CD4-positive, alpha-beta T cell treated with Interferon gamma for 1 hour (primary cell): Measurements from ENCODE around the gene PSME3.

ENCODE experiments used
- DNase-seq: peaks from one replicate; pipeline ENCODE4 v3.0.0-alpha.2; 2020

Gene PSME3, protein sequence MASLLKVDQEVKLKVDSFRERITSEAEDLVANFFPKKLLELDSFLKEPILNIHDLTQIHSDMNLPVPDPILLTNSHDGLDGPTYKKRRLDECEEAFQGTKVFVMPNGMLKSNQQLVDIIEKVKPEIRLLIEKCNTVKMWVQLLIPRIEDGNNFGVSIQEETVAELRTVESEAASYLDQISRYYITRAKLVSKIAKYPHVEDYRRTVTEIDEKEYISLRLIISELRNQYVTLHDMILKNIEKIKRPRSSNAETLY

DNA sequence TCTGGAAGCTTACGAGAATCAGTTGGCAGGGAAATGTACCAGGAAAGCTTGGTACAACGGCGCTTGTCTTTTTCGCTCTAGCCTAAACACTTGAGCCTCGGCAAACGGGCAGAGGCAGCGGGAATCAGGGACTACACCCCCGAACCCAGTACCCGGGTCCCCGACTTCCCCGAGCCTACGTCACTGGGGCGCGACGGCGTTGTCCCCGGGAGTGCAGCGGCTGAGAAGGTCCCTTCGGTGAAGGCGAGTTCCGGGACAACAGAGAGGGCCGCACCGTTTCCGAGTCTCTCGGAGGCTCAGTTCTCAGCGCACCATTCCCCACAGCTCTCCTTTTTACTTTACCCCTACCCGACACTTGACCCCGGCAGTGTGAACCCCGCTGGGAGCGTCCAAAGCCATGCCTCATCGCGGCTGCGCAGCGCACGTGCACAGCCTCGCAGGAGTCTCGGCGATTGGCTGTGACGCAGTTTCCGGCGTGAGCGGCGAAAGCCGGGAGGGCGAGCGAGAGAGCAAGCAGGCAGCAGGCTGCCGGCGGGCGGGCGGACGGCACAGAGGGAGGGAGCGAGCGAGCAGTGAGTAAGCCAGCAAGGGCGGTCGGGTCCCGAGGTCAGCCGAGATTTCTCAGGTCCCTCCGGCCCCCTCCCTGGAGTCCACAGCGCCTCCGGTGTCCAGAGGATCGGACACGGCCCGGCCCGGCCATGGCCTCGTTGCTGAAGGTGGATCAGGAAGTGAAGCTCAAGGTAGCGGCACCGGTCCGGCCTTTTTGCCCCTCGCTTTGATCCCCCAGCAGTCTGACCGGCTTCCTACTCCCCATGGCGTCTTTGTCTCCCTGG, at the start of gene PSME3:
Gene PSME3 (plus strand): TSS at position 464 of the 833 bp plus-strand sequence. CDS start 235 bp downstream, at position 699.
- DNase-seq: peak; percentile 88

DNA sequence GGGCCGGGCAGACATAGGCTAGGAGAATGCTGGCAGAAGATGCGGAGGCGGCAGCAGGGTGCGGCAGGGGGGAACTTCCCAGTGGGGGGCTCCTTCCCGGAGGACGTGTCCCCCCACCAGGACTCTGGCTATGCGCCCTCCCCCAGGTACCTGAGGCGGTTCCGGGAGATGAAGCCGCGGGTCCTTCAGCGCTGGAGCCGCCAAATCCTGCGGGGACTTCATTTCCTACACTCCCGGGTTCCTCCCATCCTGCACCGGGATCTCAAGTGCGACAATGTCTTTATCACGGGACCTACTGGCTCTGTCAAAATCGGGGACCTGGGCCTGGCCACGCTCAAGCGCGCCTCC, 49.4 kb upstream of the PSME3 start:
- no peak for DNase-seq

DNA sequence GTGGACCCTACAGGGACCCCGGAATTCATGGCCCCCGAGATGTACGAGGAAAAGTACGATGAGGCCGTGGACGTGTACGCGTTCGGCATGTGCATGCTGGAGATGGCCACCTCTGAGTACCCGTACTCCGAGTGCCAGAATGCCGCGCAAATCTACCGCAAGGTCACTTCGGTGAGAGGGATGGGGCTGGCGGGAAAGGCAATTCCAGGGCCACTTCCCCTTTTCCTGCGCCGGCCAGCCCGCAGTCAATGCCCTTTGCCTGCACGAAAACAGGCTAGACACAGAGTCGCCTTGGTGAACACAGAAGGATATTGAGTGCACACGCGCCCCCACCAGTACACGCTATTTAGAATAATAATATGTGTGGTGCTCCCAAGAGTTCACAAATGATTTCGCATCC, 48.8 kb upstream of the PSME3 start:
- DNase-seq: no peak

DNA sequence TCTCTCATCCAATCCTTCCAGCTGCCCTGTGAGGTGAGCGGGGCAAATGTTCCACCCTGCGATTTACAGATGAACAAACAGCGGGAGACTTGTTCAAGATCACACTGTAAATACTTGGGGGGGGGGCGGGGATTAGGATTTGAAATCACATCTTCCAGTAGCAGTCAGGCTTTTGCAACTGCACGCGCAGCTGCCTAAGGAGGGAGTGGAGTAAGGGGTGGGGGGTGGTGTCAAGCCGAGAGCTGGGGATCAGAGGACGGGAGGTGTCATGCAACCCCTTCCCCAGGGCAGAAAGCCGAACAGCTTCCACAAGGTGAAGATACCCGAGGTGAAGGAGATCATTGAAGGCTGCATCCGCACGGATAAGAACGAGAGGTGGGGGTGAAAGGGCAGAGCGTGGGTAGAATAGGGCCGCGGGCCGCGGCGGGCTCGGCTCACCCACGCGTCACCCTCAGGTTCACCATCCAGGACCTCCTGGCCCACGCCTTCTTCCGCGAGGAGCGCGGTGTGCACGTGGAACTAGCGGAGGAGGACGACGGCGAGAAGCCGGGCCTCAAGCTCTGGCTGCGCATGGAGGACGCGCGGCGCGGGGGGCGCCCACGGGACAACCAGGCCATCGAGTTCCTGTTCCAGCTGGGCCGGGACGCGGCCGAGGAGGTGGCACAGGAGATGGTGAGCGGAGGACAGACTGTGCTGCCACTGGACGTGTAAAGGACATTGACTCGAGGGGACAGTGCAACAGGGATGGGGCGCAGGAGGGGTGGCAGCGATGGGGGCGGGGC, 48.2 kb upstream of the PSME3 start:
- DNase-seq: no peak

DNA sequence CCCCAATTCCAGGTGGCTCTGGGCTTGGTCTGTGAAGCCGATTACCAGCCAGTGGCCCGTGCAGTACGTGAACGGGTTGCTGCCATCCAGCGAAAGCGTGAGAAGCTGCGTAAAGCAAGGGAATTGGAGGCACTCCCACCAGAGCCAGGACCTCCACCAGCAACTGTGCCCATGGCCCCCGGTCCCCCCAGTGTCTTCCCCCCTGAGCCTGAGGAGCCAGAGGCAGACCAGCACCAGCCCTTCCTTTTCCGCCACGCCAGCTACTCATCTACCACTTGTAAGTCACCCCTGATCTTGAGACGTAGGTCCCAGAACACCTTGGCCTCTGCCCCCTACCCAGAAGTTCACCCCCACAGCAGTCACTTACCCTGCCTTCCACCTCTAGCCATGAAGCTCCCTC, 45.9 kb upstream of the PSME3 start:
- no peak for DNase-seq

DNA sequence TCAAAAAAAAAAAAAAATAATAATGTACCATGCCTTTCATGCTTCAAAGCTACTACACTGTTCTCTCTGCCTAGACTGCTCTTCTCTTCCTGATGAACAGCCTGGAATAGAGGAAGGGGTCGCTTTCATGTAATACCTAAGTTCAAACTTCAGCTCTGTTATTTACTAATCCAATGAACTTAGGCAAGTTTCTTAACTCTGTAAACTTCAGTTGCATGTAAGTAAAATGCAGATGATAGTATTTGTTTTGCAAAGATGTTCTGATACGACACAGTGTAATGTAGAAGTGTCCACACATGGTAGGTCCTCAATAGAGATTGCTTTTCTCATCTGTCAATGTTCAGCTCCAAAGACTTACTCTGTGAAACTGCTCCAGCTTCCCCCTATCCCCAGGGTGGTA, 41.2 kb upstream of the PSME3 start:
- DNase-seq: no peak

DNA sequence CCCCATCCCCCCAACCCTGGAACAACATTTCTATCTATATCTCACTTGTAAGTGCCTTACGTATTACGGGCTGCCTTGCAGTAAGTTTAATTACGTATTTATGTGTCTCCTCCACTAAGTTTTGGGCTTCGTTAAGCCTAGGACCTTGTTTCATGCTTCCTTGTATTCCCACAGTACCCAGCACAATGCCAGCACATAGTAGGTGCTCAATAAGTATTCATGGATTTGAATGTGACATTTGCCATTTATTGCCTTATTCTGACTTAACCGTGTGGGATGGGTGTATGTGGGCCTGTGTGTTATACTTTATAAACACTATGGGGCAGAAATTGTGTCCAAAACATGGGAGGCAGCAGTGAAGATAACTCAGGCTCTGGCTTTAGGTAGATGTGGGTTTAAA, 40.7 kb upstream of the PSME3 start:
- DNase-seq: no peak

DNA sequence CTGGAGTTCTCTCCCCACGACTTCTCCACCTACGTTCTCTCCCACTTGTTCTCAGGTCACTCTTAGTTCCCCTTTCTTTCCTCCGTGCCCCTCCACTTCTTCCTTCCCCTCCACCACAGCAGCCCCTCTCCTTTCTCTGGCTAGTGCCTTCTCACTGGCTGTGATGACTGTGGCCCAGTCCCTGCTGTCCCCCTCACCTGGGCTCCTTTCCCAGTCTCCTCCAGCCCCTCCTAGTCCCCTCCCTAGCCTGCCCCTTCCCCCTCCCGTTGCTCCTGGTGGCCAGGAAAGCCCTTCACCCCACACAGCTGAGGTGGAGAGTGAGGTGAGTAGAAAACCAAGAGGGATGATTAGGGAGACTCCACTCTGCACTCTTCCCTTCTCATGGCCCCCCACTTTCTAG, 38.1 kb upstream of the PSME3 start:
- DNase-seq: no peak

DNA sequence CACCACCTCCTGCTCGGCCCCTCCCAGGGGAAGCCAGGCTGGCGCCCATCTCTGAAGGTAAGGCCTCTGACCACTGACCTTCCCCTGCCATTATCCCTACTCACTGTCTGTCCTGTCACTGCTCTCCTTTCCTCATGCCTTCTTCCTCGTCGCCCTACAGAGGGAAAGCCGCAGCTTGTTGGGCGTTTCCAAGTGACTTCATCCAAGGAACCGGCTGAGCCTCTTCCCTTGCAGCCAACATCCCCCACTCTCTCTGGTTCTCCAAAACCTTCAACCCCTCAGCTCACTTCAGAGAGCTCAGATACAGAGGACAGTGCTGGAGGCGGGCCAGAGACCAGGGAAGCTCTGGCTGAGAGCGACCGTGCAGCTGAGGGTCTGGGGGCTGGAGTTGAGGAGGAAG, 37.7 kb upstream of the PSME3 start:
- no peak for DNase-seq

DNA sequence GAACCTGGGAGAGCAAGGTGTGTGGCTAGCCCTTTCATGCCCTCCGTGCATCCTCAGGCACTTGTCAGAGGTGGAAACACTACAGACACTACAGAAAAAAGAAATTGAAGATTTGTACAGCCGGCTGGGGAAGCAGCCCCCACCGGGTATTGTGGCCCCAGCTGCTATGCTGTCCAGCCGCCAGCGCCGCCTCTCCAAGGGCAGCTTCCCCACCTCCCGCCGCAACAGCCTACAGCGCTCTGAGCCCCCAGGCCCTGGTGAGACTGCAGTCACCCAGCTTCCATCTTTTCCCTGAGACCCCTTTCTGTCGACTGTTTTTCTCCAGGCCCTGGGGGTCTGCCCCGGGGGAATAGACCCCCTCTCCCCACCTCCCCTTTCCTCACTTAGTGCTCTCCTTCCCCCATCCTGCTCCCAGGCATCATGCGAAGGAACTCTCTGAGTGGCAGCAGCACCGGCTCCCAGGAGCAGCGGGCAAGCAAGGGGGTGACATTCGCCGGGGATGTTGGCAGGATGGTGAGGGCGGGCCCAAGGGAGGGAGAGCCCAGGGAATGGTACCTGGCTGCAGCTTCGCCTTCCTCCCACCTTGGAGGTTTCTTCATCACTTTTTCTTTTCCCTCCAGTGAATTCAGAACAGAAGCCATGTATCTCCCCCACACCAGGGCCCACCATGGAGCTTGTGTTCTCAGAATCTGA, 37.0 kb upstream of the PSME3 start:
- no peak for DNase-seq

DNA sequence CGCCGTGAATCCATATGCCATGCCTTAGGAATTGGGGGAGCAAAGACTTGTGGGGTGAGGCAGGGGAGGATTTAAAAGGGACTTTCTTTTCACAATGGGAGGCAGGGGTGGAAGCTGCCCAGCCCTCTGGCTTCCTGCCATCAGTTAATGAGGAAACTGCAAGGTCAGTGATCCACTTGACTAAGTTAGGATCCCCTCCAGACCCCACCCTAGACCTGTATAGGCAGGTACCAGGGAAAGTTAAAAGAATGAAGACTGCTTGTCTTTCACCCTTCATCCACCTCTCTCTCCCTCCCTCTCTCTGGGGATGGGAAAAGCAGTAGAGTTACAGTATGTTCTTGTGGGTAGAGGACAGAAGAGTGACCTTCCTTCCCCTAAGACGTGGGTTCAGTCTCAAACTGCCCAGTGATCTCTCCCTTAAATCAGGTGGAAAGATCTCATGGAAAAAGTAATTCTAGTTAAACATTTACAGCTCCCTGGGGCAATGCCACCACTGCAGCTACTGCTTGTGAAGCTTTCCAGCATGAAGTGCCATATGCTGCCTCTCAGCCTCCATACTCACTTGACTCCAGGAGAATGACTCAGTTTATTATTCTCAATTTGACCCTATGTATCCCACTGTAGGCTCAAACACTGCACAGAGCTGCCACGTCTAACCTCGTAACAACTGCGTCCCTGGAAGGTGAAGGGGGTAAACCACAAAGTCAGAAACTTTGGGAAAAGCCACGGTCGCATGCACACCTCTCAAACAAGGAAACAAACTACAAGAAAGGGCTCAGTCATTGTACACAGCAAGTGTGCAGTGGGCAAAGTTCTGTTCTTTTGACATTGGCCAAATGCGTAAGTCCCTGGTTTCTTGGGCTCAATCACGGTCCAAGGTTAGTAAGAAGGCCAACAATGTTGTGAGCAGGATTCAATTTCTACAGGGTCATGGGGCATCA, 35.9 kb upstream of the PSME3 start:
- DNase-seq: no peak

DNA sequence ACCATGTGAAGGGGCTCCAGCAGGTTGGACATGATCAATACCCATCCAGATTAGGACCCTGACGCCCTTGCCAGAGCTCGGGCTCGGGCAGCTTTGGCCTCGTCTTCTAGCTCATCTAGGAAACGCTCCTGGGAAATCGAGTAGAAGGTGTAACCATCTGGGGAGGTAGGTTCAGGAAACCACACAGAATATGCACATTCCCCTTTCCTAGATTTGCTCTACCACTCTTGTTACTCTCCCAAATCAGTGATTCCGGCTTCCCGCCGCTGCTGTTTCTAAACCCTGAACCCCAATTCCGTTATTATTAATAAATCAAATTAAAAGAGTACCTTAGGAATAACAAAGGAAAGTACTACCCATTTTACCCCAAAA, 35.2 kb upstream of the PSME3 start:
- DNase-seq: no peak

DNA sequence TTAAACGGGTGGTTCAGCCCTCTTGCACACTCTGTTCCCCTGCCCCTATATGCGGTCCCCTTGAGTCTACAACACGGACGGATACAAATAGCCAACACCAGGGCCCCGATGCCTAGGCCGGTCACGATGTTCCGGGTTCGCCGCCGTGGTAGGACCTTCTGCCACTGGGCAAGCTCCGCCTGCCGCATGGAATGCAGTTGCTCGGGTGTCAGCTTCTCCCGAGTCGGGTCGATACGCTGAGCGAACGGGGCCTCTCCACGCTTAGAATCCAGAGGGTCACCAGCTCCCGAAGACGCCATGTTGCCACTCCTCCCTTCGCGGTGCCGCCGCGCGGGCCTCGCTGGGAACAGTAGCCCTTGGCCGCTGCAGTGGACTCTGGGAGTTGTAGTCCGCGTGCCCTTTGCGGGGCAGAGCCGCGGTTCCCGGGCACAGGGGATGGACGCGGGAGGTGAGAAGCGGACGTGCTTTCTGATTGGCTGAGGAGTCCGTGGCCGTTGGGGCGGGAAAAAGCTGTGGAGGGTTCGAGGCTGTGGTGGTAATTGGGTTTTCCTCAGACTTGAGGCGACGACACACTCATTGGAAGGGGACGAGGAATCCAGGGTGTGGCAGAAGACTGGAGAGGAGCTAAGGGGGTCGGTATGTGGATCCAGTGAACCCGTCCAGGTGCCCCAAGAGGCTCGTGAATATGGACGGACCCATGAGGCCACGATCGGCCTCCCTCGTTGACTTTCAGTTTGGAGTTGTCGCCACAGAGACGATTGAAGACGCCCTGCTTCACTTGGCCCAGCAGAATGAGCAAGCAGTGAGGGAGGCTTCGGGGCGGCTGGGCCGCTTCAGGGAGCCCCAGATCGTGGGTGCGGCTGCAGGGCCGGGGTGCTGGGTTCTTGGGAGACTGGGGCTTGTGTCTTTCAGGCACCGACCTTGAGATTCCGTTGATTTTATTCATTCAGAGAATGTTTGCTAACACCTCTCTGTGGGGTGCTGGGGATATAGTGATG, 34.5 kb upstream of the PSME3 start, which contains the start of the genes CNTD1 and COA3:
Gene CNTD1 (plus strand): TSS at position 479 of the 998 bp plus-strand sequence. CDS start 207 bp downstream, at position 686.
Gene COA3 (minus strand): TSS at position 322 of the 998 bp plus-strand sequence. CDS start 23 bp downstream, at position 299.
- DNase-seq: peak; percentile 73

DNA sequence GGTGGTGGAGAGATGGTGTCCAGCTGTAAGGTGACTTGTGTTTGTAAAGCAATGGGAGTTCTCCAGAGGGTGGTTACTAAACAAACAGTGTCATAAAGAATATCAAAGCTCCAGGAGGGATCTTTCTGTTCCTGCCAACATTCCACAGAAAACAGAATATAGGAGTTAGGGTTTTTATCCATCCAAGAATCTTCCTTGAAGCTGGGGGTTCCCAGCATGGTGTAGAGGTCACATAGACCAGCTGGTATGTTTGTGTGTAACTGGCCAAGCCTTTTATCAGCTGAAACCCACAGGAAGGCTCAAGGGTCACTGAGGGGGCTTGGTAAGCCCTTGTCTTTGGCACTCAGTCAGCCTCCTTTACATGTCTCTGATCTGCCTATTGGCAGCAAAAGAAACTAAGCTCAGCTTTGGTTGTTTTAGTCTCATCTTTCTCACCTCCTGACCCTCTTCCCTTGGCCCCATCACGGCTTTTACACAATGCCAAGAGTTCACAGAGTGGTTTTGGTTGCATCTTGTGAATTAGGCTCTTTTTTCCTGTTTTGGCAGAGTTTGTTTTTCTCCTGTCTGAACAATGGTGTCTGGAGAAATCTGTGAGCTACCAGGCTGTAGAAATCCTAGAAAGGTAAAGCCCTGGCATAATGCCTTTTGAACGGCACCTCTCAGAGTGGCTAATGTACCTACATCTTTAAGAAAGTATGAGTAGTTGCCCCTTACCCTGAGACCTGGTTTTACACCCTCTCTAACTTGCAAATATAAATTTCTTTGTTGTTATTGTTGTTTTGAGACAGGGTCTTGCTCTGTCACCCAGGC, 29.9 kb upstream of the PSME3 start:
- no peak for DNase-seq

DNA sequence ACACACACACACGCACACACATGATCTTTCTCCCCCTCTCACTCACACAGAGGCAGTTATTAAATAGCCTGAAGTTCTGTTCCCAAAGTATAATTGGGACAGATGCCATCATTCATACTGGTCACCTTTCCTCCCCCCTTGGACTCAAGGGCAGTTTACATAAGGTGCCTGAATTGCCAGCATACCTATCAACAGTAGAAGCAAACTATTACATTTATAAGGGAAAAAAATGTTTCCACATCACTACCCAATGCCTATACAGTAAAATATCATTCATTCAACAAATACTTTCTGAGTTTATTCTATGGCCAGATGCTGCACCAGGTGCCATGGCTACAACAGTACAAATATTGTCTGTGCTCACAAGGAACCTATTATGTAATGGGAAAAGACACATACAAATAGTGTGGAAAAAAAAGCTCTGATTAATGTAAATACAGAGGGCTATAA, 28.3 kb upstream of the PSME3 start:
- no peak for DNase-seq

DNA sequence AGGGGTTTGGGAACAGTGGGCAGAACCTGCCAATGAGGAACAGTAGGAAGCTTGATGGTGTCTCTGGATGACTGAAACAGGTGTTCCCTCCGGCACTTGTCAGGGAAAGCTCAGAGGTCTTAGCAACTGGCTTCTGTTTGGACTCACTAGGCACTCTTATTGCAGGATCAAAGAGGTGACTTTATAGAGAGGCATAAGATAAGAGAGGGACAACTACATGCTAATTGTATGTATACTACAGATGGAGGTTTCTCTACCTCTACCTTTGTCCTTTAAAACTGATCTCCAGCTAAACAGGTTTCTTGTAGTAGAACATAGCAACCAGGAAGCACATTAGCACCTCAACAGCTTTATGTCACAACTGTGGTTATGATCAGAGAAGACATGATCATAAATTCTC, 26.9 kb upstream of the PSME3 start:
- DNase-seq: no peak

DNA sequence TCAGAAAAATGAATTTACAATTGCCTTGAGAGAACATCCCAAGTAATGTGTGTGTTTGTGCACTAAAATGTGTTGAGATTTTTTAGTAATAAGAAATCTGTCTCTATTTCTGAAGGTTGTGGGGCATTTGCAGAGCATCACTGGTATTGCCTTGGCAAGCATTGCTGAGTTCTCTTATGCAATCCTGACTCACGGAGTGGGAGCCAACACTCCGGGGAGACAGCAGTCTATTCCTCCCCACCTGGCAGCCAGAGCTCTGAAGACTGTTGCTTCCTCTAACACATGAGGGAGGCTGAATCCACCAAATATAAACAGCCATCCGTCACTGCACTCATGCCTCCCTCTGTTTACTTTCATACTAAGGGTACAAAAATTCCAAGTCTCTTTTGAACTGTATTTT, 23.9 kb upstream of the PSME3 start:
- no peak for DNase-seq

DNA sequence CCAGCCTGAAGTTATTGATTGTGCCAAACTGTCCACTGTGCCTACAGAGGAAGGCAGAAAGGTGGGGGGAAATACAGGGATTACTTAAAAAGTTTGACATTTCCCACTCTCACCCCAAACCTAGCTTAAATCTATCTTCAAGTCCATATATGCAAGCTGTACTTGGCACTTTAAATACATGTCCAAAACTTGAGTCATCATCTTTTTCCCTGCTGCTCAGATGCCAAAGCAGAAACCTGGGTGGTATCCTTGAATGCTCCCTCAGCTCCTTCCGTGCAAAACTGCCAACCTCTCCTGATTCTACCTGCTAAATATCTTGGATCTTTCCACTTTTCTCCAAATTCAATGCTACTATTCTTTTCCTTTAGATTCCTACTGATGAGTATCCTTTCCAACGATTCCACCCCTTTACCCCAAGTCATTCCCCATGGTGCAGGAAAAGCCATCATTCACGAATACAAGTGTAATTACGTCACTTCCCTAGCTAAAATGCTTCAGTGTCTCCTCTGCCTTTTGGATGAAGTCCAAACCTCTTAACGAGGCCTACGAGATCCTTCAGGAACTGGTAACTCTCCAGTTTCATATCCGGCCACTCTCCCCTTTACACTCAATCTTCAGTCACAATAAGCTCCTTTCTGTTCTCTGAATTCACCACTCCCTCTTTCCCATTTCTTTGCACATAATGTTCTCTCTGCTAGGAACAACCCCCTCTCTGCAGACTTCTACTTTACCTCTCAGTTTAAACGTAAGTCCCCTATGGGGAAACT, 18.4 kb upstream of the PSME3 start:
- no peak for DNase-seq

DNA sequence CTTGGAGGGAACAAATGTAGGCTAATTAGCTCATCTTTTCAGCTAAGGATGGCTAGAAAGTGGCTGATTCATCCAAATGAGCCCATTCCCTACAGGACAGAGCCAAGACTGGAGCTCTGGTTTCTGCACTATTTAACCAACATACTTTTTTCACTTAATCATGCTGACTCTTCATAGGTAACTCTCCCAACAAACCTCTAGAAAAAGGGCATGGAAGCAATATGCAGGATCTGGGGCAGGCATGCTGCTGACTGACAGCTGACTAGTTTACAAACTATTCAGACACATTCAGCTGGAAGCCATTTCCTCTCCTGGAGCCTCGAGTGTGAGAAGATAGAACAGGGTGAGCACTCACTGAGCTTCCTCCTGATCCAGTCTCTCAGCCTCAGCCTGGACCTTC, 15.3 kb upstream of the PSME3 start:
- DNase-seq: no peak
